ENCODE results near the gene HECTD4. TPM values are rescaled to one million over a fixed set of nuclear protein-coding genes. Genes with fewer than 3 reads are reported as not detected.

Gene HECTD4
- total RNA-seq, 1 experiment from 2014 or later = 24.6 TPM

DNA sequence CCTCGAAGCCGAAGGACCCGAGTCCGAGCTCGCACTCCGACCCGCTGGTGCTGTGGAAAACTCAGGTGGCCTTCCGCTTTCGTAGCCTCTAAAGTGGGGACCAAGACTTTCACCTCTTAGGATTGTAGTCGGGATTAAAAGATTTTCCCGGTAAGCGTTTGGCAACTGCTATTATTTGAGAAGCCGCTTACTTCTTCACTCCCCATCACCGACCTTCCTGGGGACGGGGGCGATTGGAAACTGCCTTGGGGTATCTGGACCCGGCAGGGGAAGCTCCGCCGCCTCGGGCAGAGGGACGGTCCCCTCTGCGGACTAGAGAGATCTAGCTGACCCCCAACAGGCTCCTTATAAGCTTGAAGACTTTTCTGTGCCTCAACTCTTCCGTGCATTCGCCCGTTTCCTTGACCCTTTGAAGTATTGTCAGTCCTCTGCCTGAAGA is 256.2 kb downstream of the HECTD4 start:
- BruUV-seq (replicated peaks) = no TSS peak
- no peak overlapping the region for H3K27ac ChIP-seq (ENCODE audit: low read length)
- no peaks in the 10 kb centered on the region for H3F3A ChIP-seq (ENCODE audit: low read length, unreplicated experiment)
- H3K9me2 ChIP-seq (replicated peaks; ENCODE audit: low read length) = no peaks in the 10 kb centered on the region
- ATAC-seq (no peak), DNase-seq (no peak)
- CTCF ChIA-PET = no interaction called here
- H3K79me2 ChIP-seq (ENCODE audit: low read length) = peaks cover 42% of the 10 kb centered on the region
- POLR2A ChIA-PET (ENCODE audit: unreplicated experiment) = no interaction called here
- H3K9ac ChIP-seq (ENCODE audit: low read length) = peak overlapping the region; percentile 78
- peak overlapping the region; percentile 78 for H3K4me3 ChIP-seq (ENCODE audit: low read length)
- peaks cover 34% of the 10 kb centered on the region for H3K4me1 ChIP-seq (ENCODE audit: insufficient read depth, low read length)
- no peaks in the 10 kb centered on the region for H3K27me3 ChIP-seq (ENCODE audit: low read length)
- intact Hi-C loops (cut with micrococcal nuclease) = loop anchor here (1.0 kb wide), 2 partner anchors 30 to 39 kb away; no protein-coding TSS in a partner anchor
- no peak for TF ChIP-seq EZH2 (IDR thresholded peaks at IDR 0.05; ENCODE audit: low read length, unreplicated experiment)
- no peak for TF ChIP-seq EZH2phosphoT487 (IDR thresholded peaks at IDR 0.05; ENCODE audit: borderline replicate concordance, low read length)
- TF ChIP-seq, protein P1, sequence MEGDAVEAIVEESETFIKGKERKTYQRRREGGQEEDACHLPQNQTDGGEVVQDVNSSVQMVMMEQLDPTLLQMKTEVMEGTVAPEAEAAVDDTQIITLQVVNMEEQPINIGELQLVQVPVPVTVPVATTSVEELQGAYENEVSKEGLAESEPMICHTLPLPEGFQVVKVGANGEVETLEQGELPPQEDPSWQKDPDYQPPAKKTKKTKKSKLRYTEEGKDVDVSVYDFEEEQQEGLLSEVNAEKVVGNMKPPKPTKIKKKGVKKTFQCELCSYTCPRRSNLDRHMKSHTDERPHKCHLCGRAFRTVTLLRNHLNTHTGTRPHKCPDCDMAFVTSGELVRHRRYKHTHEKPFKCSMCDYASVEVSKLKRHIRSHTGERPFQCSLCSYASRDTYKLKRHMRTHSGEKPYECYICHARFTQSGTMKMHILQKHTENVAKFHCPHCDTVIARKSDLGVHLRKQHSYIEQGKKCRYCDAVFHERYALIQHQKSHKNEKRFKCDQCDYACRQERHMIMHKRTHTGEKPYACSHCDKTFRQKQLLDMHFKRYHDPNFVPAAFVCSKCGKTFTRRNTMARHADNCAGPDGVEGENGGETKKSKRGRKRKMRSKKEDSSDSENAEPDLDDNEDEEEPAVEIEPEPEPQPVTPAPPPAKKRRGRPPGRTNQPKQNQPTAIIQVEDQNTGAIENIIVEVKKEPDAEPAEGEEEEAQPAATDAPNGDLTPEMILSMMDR (conservative IDR thresholded peaks at IDR 0.05; ENCODE audit: low read depth, low read length) = no peak
- no peaks in the 10 kb centered on the region for H3K9me3 ChIP-seq (ENCODE audit: low read length)
- peak overlapping the region; percentile 89 for H3K4me2 ChIP-seq (ENCODE audit: low read length)
- H4K20me1 ChIP-seq (ENCODE audit: low read length) = no peaks in the 10 kb centered on the region
- H3K36me3 ChIP-seq (ENCODE audit: low read depth, low read length) = no peaks in the 10 kb centered on the region
- peak overlapping the region; percentile 74 for H2AFZ ChIP-seq (ENCODE audit: low read length)

DNA sequence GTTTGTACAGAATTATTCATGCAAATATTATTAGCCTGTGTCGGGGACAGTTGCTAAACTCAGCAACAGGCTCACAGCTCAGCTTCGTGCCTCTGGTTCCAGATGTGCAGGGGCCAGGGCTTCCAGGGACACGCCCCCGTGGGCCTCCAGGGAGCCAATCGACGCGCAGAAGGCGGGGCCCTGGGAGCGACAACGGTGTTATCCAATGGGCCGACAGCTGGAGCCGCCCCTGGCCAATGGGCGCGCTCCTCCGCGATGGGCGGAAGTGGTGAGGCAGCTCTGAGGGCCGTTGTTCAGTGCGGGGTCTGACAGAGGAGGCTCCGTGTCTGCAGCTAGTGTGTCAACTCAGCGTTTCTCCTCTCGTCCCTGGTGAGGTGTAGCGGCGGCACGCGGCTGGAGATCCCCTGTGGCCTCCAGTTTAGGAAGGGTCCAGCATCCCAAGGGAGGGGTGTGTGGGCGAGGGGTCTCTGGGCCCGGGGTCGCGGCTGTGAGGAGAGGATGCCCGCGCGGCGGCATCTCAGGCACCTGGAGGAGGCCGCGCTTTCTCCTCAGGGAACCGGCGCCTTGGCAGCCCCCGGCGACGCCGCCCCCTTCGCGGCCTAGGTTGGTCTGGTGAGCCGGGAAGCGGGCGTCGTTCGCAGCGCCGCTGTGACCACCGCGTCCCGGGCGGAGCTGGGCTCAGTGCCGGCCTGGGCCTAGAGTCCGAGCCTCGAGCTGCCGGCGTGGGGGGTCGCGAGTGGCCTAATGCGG is 256.8 kb downstream of the HECTD4 start, which contains the start of gene TRAFD1:
Gene TRAFD1, plus strand, starts transcription at position 311 of the 750 bp plus-strand sequence. CDS start 4,963 bp downstream, outside the sequence.
- peak within 1 kb of the TSS; percentile 89 for H3K4me2 ChIP-seq (ENCODE audit: low read length)
- BruUV-seq (replicated peaks) = TSS peak; percentile 62
- peak within 1 kb of the TSS; percentile 9; the same call in 1 of the 2 replicates for H3K27ac ChIP-seq (ENCODE audit: low read length)
- POLR2A ChIA-PET (ENCODE audit: unreplicated experiment) = interaction anchor here (0.7 to 1.0 kb wide), 2 partner anchors 16 to 18 kb away, joined by 3 to 13 read pairs; no protein-coding TSS in a partner anchor
- no peaks in the 10 kb centered on the region for H4K20me1 ChIP-seq (ENCODE audit: low read length)
- TF ChIP-seq EZH2phosphoT487 (IDR thresholded peaks at IDR 0.05; ENCODE audit: borderline replicate concordance, low read length) = no peak
- TF ChIP-seq, protein P1 (conservative IDR thresholded peaks at IDR 0.05; ENCODE audit: low read depth, low read length) = no peak
- no peak for TF ChIP-seq EZH2 (IDR thresholded peaks at IDR 0.05; ENCODE audit: low read length, unreplicated experiment)
- H3K4me1 ChIP-seq (ENCODE audit: insufficient read depth, low read length) = peaks cover 28% of the 10 kb centered on the region
- no peaks in the 10 kb centered on the region for H3K9me2 ChIP-seq (replicated peaks; ENCODE audit: low read length)
- H3K79me2 ChIP-seq (ENCODE audit: low read length) = peaks cover 39% of the 10 kb centered on the region
- ATAC-seq = peak; percentile 93
- no peaks in the 10 kb centered on the region for H3K36me3 ChIP-seq (ENCODE audit: low read depth, low read length)
- intact Hi-C loops (cut with micrococcal nuclease) = loop anchor here (1.0 kb wide), 2 partner anchors 29 to 38 kb away; no protein-coding TSS in a partner anchor
- H3K4me3 ChIP-seq (ENCODE audit: low read length) = peak within 1 kb of the TSS; percentile 78
- peak within 1 kb of the TSS; percentile 78 for H3K9ac ChIP-seq (ENCODE audit: low read length)
- H3K9me3 ChIP-seq (ENCODE audit: low read length) = no peaks in the 10 kb centered on the region
- H2AFZ ChIP-seq (ENCODE audit: low read length) = peak within 1 kb of the TSS; percentile 74
- peak; percentile 99 for DNase-seq
- H3K27me3 ChIP-seq (ENCODE audit: low read length) = no peaks in the 10 kb centered on the region
- CTCF ChIA-PET = interaction anchor here (0.9 kb wide), 1 partner anchor 13 kb away, joined by 6 read pairs; no protein-coding TSS in a partner anchor
- H3F3A ChIP-seq (ENCODE audit: low read length, unreplicated experiment) = no peaks in the 10 kb centered on the region

Measured in PC-3 (cell line).